Effector memory CD8-positive, alpha-beta T cell (primary cell): ENCODE measurements around the gene VAMP3.

Source experiments
- ATAC-seq: fragments of 150-1000 bp; cut with Tn5 transposase; replicated peaks from 2 replicates; pipeline ENCODE4 v1.10.0; 2021; ENCODE audit warnings: mild to moderate bottlenecking, moderate library complexity
- DNase-seq, 3 experiments: peaks; one replicate each; pipeline ENCODE4 v3.0.0; 2021
- H3K27ac Mint-ChIP-seq, 2 donors: one replicate each; pipeline ENCODE4 v1.8.0; 2022; ENCODE audit warnings: mild to moderate bottlenecking in 2 of 2, mixed read lengths in 2 of 2, moderate library complexity in 2 of 2
- H3K27me3 Mint-ChIP-seq, 2 donors: one replicate each; pipeline ENCODE4 v1.8.0; 2022; ENCODE audit warnings: mixed read lengths in 2 of 2
- H3K36me3 Mint-ChIP-seq: one replicate; pipeline ENCODE4 v1.8.0; 2022; ENCODE audit warnings: mild to moderate bottlenecking, moderate library complexity, mixed read lengths; ENCODE audit not compliant: insufficient read depth
- H3K4me1 Mint-ChIP-seq, 2 donors: one replicate each; pipeline ENCODE4 v1.8.0; 2022; ENCODE audit warnings: low read depth in 2 of 2, mixed read lengths in 2 of 2
- H3K4me3 Mint-ChIP-seq, 2 donors: one replicate each; pipeline ENCODE4 v1.8.0; 2022; ENCODE audit warnings: mild to moderate bottlenecking in 2 of 2, mixed read lengths in 2 of 2, moderate library complexity in 2 of 2
- H3K9me3 Mint-ChIP-seq, 2 donors: one replicate each; pipeline ENCODE4 v1.8.0; 2022; ENCODE audit warnings: mixed read lengths in 2 of 2
- total RNA-seq, 9 experiments: gene quantifications; one replicate each; lab custom pipeline; 2026; lab: John Stamatoyannopoulos, UW

VAMP3 gene
- total RNA-seq = 28.5 to 49.7 (median 39.4) reads per million in 9 experiments

- Mint-ChIP-seq H3K4me1 (peaks cover 10 to 29% of the 10 kb centered on the region in 2 donors), H3K36me3 (peaks cover 22% of the 10 kb centered on the region), H3K27me3 (peaks cover 0 to 7% of the 10 kb centered on the region in 2 donors), H3K9me3 (no peaks in the 10 kb centered on the region), H3K27ac (peak within 1 kb of the TSS; percentile 85 to 88), H3K4me3 (peak within 1 kb of the TSS; percentile 89 to 92)
- ATAC-seq = peak; percentile 93
- peak; percentile 77 to 79 (median 78) for DNase-seq
Observed at GRCh38 chr1:7770997-7771822, at the start of gene VAMP3. TSS of gene VAMP3 (plus strand) at chr1:7771296. CDS start at chr1:7771384, 88 bp downstream.

- DNase-seq = no peak
- Mint-ChIP-seq H3K4me3 (no peak overlapping the region), H3K36me3 (no peaks in the 10 kb centered on the region), H3K4me1 (peaks cover 6 to 18% of the 10 kb centered on the region in 2 donors), H3K27me3 (peaks cover 22 to 60% of the 10 kb centered on the region in 2 donors), H3K27ac (no peak overlapping the region), H3K9me3 (no peaks in the 10 kb centered on the region)
- no peak for ATAC-seq
Observed at GRCh38 chr1:7721940-7722669, 49.0 kb upstream of the VAMP3 start.

DNA sequence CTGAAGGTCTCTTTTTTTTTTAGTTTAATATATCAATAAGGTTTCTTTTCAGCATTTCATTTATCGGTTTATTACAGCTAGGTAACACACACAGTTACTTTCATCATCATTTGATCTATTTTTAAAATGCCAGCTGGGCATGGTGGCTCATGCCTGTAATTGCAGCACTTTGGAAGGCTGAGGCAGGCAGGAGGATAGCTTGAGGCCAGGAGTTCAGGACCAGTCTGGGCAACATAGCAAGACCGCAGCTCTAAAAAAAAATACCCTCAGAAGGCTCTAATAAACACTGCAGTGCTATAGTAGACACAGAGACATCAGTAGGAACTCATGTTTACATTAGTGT lies 48.5 kb upstream of the VAMP3 start:
- Mint-ChIP-seq H3K4me3 (no peak overlapping the region), H3K27me3 (peaks cover 22 to 60% of the 10 kb centered on the region in 2 donors), H3K4me1 (peaks cover 6 to 18% of the 10 kb centered on the region in 2 donors), H3K9me3 (no peaks in the 10 kb centered on the region), H3K27ac (no peak overlapping the region), H3K36me3 (no peaks in the 10 kb centered on the region)
- ATAC-seq (no peak), DNase-seq (no peak)

GRCh38 chr1:7726623-7727022 lies 44.5 kb upstream of the VAMP3 start:
- DNase-seq (no peak), ATAC-seq (no peak)
- Mint-ChIP-seq H3K27ac (peak overlapping the region; percentile 6 to 69), H3K36me3 (no peaks in the 10 kb centered on the region), H3K4me3 (no peak overlapping the region), H3K9me3 (no peaks in the 10 kb centered on the region), H3K27me3 (peaks cover 6 to 60% of the 10 kb centered on the region in 2 donors), H3K4me1 (peaks cover 6 to 18% of the 10 kb centered on the region in 2 donors)

DNA sequence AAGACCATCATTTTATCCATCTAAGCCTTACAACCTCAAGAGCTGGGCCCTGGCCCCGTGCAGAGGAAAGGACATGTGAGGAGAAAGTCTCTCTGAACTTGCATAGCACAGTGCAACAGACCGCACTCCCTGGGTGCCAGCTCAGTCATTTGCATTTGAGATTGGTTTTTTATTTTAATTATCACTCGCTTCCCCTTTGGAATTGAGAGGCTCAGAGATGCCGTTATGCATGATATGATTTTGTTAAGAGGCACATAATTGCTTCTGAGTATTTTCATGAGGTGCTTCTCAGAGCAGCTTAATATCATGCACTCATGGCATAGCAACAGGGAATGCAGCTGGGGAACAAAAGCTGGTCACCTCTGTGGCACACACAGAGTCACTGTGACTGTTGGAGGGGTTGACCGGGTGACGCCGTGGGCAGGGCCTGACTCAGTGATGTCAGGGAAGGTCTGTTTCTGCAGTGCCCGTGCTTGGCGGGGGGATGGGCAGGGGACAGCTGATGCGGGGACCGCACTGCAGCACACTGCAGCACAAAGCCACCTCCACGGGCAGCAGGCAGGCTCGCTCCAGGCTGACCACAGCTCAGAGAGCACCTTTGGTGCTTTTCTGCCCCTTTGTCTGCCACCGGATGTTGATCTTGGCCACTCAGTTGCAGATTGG lies 43.2 kb upstream of the VAMP3 start:
- no peak for DNase-seq
- no peak for ATAC-seq
- H3K36me3 Mint-ChIP-seq = peaks cover 2% of the 10 kb centered on the region

GRCh38 chr1:7729761-7730160 lies 41.3 kb upstream of the VAMP3 start:
- Mint-ChIP-seq H3K36me3 (peaks cover 8% of the 10 kb centered on the region), H3K27ac (no peak overlapping the region), H3K4me1 (peaks cover 6 to 17% of the 10 kb centered on the region in 2 donors), H3K9me3 (no peaks in the 10 kb centered on the region), H3K27me3 (peaks cover 6 to 61% of the 10 kb centered on the region in 2 donors), H3K4me3 (no peak overlapping the region)
- no peak for ATAC-seq
- no peak for DNase-seq

More for the DNA sequence above, 43.2 kb upstream of the VAMP3 start:
- Mint-ChIP-seq H3K9me3 (no peaks in the 10 kb centered on the region), H3K4me3 (no peak overlapping the region), H3K27ac (no peak overlapping the region), H3K4me1 (peaks cover 6 to 18% of the 10 kb centered on the region in 2 donors), H3K27me3 (peaks cover 6 to 64% of the 10 kb centered on the region in 2 donors)

GRCh38 chr1:7732331-7732730 lies 38.8 kb upstream of the VAMP3 start:
- no peak for DNase-seq
- H3K36me3 Mint-ChIP-seq = peaks cover 8% of the 10 kb centered on the region
- no peak for ATAC-seq
- no peak overlapping the region for H3K27ac Mint-ChIP-seq
- H3K4me3 Mint-ChIP-seq = no peak overlapping the region
- H3K4me1 Mint-ChIP-seq = peaks cover 0 to 3% of the 10 kb centered on the region in 2 donors
- H3K9me3 Mint-ChIP-seq = no peaks in the 10 kb centered on the region
- H3K27me3 Mint-ChIP-seq = peaks cover 6 to 51% of the 10 kb centered on the region in 2 donors

DNA sequence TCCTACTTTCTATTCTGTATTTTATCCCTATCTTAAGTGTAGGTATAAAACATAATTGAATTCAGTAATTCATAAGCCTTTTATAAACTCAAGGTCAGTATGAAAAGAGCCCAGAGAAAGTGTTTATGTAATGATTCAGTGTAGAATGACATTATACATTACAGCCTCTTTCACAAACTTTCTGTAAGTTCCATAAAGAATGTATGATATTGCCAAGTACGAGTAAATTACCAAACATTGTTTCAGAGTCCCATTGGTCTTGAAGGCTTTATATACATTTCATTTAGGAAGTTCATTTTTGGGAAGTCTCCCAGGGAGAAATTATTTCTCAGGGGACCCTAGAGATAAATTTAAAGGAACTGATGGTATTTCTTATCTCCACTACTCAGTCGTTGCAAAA lies 37.8 kb upstream of the VAMP3 start:
- Mint-ChIP-seq H3K4me1 (peaks cover 0 to 3% of the 10 kb centered on the region in 2 donors), H3K27me3 (peaks cover 14 to 55% of the 10 kb centered on the region in 2 donors), H3K27ac (no peak overlapping the region), H3K9me3 (no peaks in the 10 kb centered on the region), H3K4me3 (no peak overlapping the region), H3K36me3 (peaks cover 12% of the 10 kb centered on the region)
- no peak for DNase-seq
- ATAC-seq = no peak

DNA sequence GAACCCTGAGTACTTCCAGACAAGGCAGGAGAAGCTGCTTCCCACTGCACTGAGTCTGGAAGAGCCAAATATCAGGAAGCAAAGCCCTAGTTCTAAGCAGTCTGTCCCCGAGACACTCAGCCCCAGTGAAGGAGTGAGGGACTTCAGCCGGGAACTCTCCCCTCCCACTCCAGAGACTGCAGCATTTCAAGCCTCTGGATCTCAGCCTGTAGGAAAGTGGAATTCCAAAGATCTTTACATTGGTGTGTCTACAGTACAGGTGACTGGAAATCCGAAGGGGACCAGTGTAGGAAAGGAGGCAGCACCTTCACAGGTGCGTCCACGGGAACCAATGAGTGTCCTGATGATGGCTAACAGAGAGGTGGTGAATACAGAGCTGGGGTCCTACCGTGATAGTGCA lies 33.1 kb upstream of the VAMP3 start:
- H3K27ac Mint-ChIP-seq = no peak overlapping the region
- no peaks in the 10 kb centered on the region for H3K9me3 Mint-ChIP-seq
- no peaks in the 10 kb centered on the region for H3K4me1 Mint-ChIP-seq
- H3K36me3 Mint-ChIP-seq = peaks cover 19% of the 10 kb centered on the region
- ATAC-seq (no peak), DNase-seq (no peak)
- H3K4me3 Mint-ChIP-seq = no peak overlapping the region
- H3K27me3 Mint-ChIP-seq = peaks cover 14 to 29% of the 10 kb centered on the region in 2 donors

DNA sequence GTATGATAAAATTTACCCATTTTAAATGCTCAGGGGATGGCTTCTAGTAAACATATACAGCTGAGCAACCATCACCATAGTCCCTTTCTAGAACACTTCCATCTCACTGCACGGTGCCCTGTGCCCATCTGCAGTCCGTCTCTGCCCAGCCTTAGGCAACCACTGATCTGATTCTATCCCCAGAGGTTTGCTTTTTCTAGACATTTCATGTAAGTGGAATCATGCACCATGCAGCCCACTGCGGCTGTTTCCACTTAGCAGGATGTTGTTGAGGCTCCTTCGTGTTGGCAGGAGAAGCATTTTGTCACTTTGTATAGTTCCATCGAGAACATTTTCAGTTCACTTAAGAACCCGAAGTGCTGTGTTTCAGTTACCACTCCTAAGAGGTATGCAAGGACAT lies 27.8 kb upstream of the VAMP3 start:
- peaks cover 6 to 21% of the 10 kb centered on the region in 2 donors for H3K27me3 Mint-ChIP-seq
- H3K4me1 Mint-ChIP-seq = peaks cover 0 to 6% of the 10 kb centered on the region in 2 donors
- H3K36me3 Mint-ChIP-seq = peaks cover 21% of the 10 kb centered on the region
- no peaks in the 10 kb centered on the region for H3K9me3 Mint-ChIP-seq
- ATAC-seq (no peak), DNase-seq (no peak)
- no peak overlapping the region for H3K4me3 Mint-ChIP-seq
- H3K27ac Mint-ChIP-seq = no peak overlapping the region

DNA sequence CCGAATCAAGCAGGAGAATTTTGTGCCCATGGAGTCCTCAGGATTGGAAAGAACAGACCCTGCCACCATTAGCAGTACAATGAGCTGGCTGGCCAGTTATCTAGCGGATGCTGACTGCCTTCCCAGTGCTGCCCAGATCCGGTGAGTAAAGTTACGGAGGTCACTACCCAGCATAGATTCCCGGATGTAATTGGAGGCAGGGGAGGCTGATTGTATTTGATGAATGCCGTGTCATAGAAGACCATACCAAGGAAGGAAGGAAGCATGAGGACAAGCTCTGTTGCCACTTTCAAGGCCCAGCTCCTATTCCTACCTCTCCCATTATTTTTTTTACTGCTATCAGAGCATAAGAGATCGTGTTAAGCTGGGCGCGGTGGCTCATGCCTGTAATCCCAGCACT lies 26.2 kb upstream of the VAMP3 start:
- DNase-seq (no peak), ATAC-seq (no peak)
- Mint-ChIP-seq H3K9me3 (no peaks in the 10 kb centered on the region), H3K36me3 (peaks cover 13% of the 10 kb centered on the region), H3K27me3 (peaks cover 6 to 19% of the 10 kb centered on the region in 2 donors), H3K27ac (no peak overlapping the region), H3K4me3 (no peak overlapping the region), H3K4me1 (peaks cover 0 to 6% of the 10 kb centered on the region in 2 donors)

- peak overlapping the region in 1 of 2 donors; percentile 74 for H3K27ac Mint-ChIP-seq
- peaks cover 6 to 17% of the 10 kb centered on the region in 2 donors for H3K27me3 Mint-ChIP-seq
- no peak for ATAC-seq
- DNase-seq = no peak
- peaks cover 0 to 7% of the 10 kb centered on the region in 2 donors for H3K4me1 Mint-ChIP-seq
- H3K4me3 Mint-ChIP-seq = no peak overlapping the region
- peaks cover 13% of the 10 kb centered on the region for H3K36me3 Mint-ChIP-seq
- no peaks in the 10 kb centered on the region for H3K9me3 Mint-ChIP-seq
Observed at GRCh38 chr1:7745783-7746182, 25.3 kb upstream of the VAMP3 start.

GRCh38 chr1:7747605-7748004 lies 23.5 kb upstream of the VAMP3 start:
- peaks cover 13% of the 10 kb centered on the region for H3K36me3 Mint-ChIP-seq
- H3K9me3 Mint-ChIP-seq = no peaks in the 10 kb centered on the region
- DNase-seq = no peak
- H3K27me3 Mint-ChIP-seq = peaks cover 6 to 15% of the 10 kb centered on the region in 2 donors
- ATAC-seq = peak; percentile 33
- peak overlapping the region in 1 of 2 donors; percentile 49 for H3K27ac Mint-ChIP-seq
- H3K4me1 Mint-ChIP-seq = peaks cover under 1 to 15% of the 10 kb centered on the region in 2 donors
- H3K4me3 Mint-ChIP-seq = peak overlapping the region in 1 of 2 donors; percentile 21
